T47D (cell line): Measurements from ENCODE around the gene SETD5.

Experiments
- DNase-seq, 2 experiments: peaks; one replicate each; pipeline versions ENCODE4 v3.0.0 to v3.0.0-alpha.2; 2011 to 2012; ENCODE audit warnings: low read depth in 1 of 2, low spot score in 1 of 2
- JUND ChIP-seq: IDR thresholded peaks from 2 replicates; pipeline ENCODE4 v1.6.1; 2012; ENCODE audit warnings: low read depth
- in situ Hi-C: cut with HindIII; loops from 2 replicates; pipeline ENCODE4 v1.10.0; 2016; ENCODE audit warnings: low sequenced_read_pairs, low pct_unique_long_range_greater_than_20kb

SETD5 gene

GRCh38 chr3:9397332-9397905 lies at the start of gene SETD5:
TSS of gene SETD5 (plus strand) at chr3:9397615. CDS start at chr3:9428939, 31,324 bp downstream.
- DNase-seq: peak; percentile 95 to 98
- in situ Hi-C loops: no loop called here
- TF ChIP-seq JUND: no peak

- in situ Hi-C loops: no loop called here
- no peak for TF ChIP-seq JUND
- no peak for DNase-seq
Measured at GRCh38 chr3:9347887-9348286, 49.5 kb upstream of the SETD5 start.

- no peak for TF ChIP-seq JUND
- in situ Hi-C loops: no loop called here
- peak; percentile 18 to 91 for DNase-seq
Measured at GRCh38 chr3:9349321-9350117, 47.9 kb upstream of the SETD5 start.

GRCh38 chr3:9351709-9352126 lies 45.7 kb upstream of the SETD5 start:
- in situ Hi-C loops: no loop called here
- DNase-seq: peak in 1 of 2 experiments; percentile 85
- TF ChIP-seq JUND: no peak

GRCh38 chr3:9352917-9353752 lies 44.3 kb upstream of the SETD5 start:
- DNase-seq: peak; percentile 35 to 74
- in situ Hi-C loops: no loop called here
- no peak for TF ChIP-seq JUND

- no peak for TF ChIP-seq JUND
- in situ Hi-C loops: no loop called here
- DNase-seq: no peak
Measured at GRCh38 chr3:9361691-9362388, 35.6 kb upstream of the SETD5 start.

GRCh38 chr3:9362731-9363530 lies 34.5 kb upstream of the SETD5 start, which contains the start of gene THUMPD3:
TSS of gene THUMPD3 (plus strand) at chr3:9363054. CDS start at chr3:9365069, 2,015 bp downstream.
- in situ Hi-C loops: no loop called here
- no peak for TF ChIP-seq JUND
- peak; percentile 62 to 91 for DNase-seq

- TF ChIP-seq JUND: no peak
- in situ Hi-C loops: no loop called here
- no peak for DNase-seq
Measured at GRCh38 chr3:9369508-9369907, 27.9 kb upstream of the SETD5 start.

- TF ChIP-seq JUND: no peak
- in situ Hi-C loops: no loop called here
- DNase-seq: no peak
Measured at GRCh38 chr3:9373465-9373864, 23.9 kb upstream of the SETD5 start.

GRCh38 chr3:9377981-9378380 lies 19.4 kb upstream of the SETD5 start:
- DNase-seq: no peak
- in situ Hi-C loops: no loop called here
- TF ChIP-seq JUND: no peak

GRCh38 chr3:9379327-9379726 lies 18.1 kb upstream of the SETD5 start:
- DNase-seq: no peak
- in situ Hi-C loops: no loop called here
- TF ChIP-seq JUND: no peak
